HEK293 (cell line): ENCODE data around the gene ATG2A.

Experiments used
- CTCF ChIA-PET: fragments of 350-600 bp; formaldehyde crosslinking; extraction: SDS; loops from one replicate; lab custom pipeline; 2021; ENCODE audit warnings: antibody characterized with exemption; lab: Yijun Ruan, JAX
- POLR2A ChIA-PET: fragments of 300-600 bp; formaldehyde crosslinking; extraction: SDS; loops from one replicate; lab custom pipeline; 2020; ENCODE audit warnings: antibody characterized with exemption, inconsistent platforms; lab: Yijun Ruan, JAX
- H3K27ac ChIP-seq: fragments of 200-500 bp; sonication (Bioruptor generic); 2 replicates; pipeline ENCODE4 v1.5.1; 2014; ENCODE audit warnings: low read depth, low read length, control low read depth, inconsistent platforms; ENCODE audit errors: extremely low read depth
- H3K36me3 ChIP-seq, 2 experiments: fragments of 200-500 bp in 1 of 2; sonication (Bioruptor generic) in 1 of 2; 1 replicate in 1 of 2; 2 replicates in 1 of 2; pipeline ENCODE4 v1.5.1; 2014 to 2017; ENCODE audit warnings: inconsistent platforms in 2 of 2, low read length in 2 of 2; ENCODE audit not compliant: control insufficient read depth in 2 of 2, insufficient read depth in 1 of 2
- H3K4me1 ChIP-seq: fragments of 200-500 bp; sonication (Bioruptor generic); 2 replicates; pipeline ENCODE4 v1.5.1; 2014; ENCODE audit warnings: mild to moderate bottlenecking, low read length, inconsistent platforms; ENCODE audit not compliant: control insufficient read depth, insufficient read depth
- H3K4me3 ChIP-seq: 2 replicates; pipeline ENCODE4 v1.5.1; 2011; ENCODE audit warnings: low read depth, mild to moderate bottlenecking, control low read depth, low read length, moderate library complexity
- H3K9me3 ChIP-seq: fragments of 200-500 bp; sonication (Bioruptor generic); 2 replicates; pipeline ENCODE4 v1.5.1; 2014; ENCODE audit warnings: low read depth, low read length, inconsistent platforms; ENCODE audit not compliant: control insufficient read depth, insufficient read depth
- GLI2 ChIP-seq: fragments of 450-650 bp; formaldehyde crosslinking; IDR thresholded peaks from 2 replicates; pipeline ENCODE4; 2017; ENCODE audit warnings: missing biosample characterization, missing genetic modification characterization, low read depth, borderline replicate concordance
- KLF8 ChIP-seq: fragments of 450-650 bp; formaldehyde crosslinking; IDR thresholded peaks from 2 replicates; pipeline ENCODE4 v1.5.1; 2016; ENCODE audit warnings: missing biosample characterization, missing genetic modification characterization
- MZF1 ChIP-seq: fragments of 450-650 bp; formaldehyde crosslinking; IDR thresholded peaks from 2 replicates; pipeline ENCODE4 v1.5.1; 2017; ENCODE audit warnings: missing biosample characterization, missing genetic modification characterization, borderline replicate concordance
- SCRT2 ChIP-seq: fragments of 450-650 bp; formaldehyde crosslinking; IDR thresholded peaks from 2 replicates; pipeline ENCODE4 v1.5.1; 2016; ENCODE audit warnings: missing biosample characterization, missing genetic modification characterization
- ZFHX2 ChIP-seq: fragments of 450-650 bp; formaldehyde crosslinking; conservative IDR thresholded peaks from 2 replicates; pipeline ENCODE4 v1.5.1; 2016; ENCODE audit warnings: missing biosample characterization, missing genetic modification characterization
- ZFP69B ChIP-seq: fragments of 450-650 bp; formaldehyde crosslinking; IDR thresholded peaks from 2 replicates; pipeline ENCODE4 v1.5.1; 2016; ENCODE audit warnings: missing biosample characterization, missing genetic modification characterization
- ZIC2 ChIP-seq: fragments of 450-650 bp; formaldehyde crosslinking; IDR thresholded peaks from 2 replicates; pipeline ENCODE4 v1.5.1; 2016; ENCODE audit warnings: missing biosample characterization, missing genetic modification characterization
- ZNF138 ChIP-seq: fragments of 450-650 bp; formaldehyde crosslinking; IDR thresholded peaks from 2 replicates; pipeline ENCODE4 v1.5.1; 2016; ENCODE audit warnings: missing biosample characterization, missing genetic modification characterization, borderline replicate concordance
- ZNF155 ChIP-seq: fragments of 450-650 bp; formaldehyde crosslinking; IDR thresholded peaks from 2 replicates; pipeline ENCODE4 v1.5.1; 2016; ENCODE audit warnings: missing biosample characterization, missing genetic modification characterization
- ZNF157 ChIP-seq: fragments of 450-650 bp; formaldehyde crosslinking; IDR thresholded peaks from 2 replicates; pipeline ENCODE4 v1.5.1; 2016; ENCODE audit warnings: missing biosample characterization, missing genetic modification characterization
- ZNF18 ChIP-seq: fragments of 450-650 bp; formaldehyde crosslinking; IDR thresholded peaks from 2 replicates; pipeline ENCODE4 v1.5.1; 2016; ENCODE audit warnings: missing biosample characterization, missing genetic modification characterization
- ZNF23 ChIP-seq: fragments of 450-650 bp; formaldehyde crosslinking; IDR thresholded peaks from 2 replicates; pipeline ENCODE4 v1.5.1; 2016; ENCODE audit warnings: missing biosample characterization, missing genetic modification characterization, borderline replicate concordance
- ZNF621 ChIP-seq: fragments of 450-650 bp; formaldehyde crosslinking; IDR thresholded peaks from 2 replicates; pipeline ENCODE4 v1.5.1; 2017; ENCODE audit warnings: missing biosample characterization, missing genetic modification characterization
- ZNF623 ChIP-seq: fragments of 450-650 bp; formaldehyde crosslinking; IDR thresholded peaks from 2 replicates; pipeline ENCODE4 v1.5.1; 2016; ENCODE audit warnings: missing biosample characterization, missing genetic modification characterization
- ZNF624 ChIP-seq: fragments of 450-650 bp; formaldehyde crosslinking; IDR thresholded peaks from 2 replicates; pipeline ENCODE4 v1.5.1; 2017; ENCODE audit warnings: missing biosample characterization, missing genetic modification characterization
- ZNF654 ChIP-seq: fragments of 450-650 bp; formaldehyde crosslinking; IDR thresholded peaks from 2 replicates; pipeline ENCODE4 v1.5.1; 2016; ENCODE audit warnings: low read depth, missing biosample characterization, missing genetic modification characterization
- ZNF837 ChIP-seq: fragments of 450-650 bp; formaldehyde crosslinking; IDR thresholded peaks from 2 replicates; pipeline ENCODE4 v1.5.1; 2016; ENCODE audit warnings: missing biosample characterization, missing genetic modification characterization
- TF ChIP-seq, protein P1 (sequence below): fragments of 450-650 bp; formaldehyde crosslinking; IDR thresholded peaks from 2 replicates; pipeline ENCODE4 v1.5.1; 2016; ENCODE audit warnings: missing biosample characterization, missing genetic modification characterization
- TF ChIP-seq, protein P2 (sequence below): fragments of 450-650 bp; formaldehyde crosslinking; IDR thresholded peaks from 2 replicates; pipeline ENCODE4 v1.5.1; 2017; ENCODE audit warnings: missing biosample characterization, missing genetic modification characterization

ATG2A gene

GRCh38 chr11:64854157-64854533 is 62.9 kb downstream of the ATG2A start (continued):
- TF ChIP-seq ZNF621 (tag by site-specific recombination): no peak
- TF ChIP-seq, protein P1, sequence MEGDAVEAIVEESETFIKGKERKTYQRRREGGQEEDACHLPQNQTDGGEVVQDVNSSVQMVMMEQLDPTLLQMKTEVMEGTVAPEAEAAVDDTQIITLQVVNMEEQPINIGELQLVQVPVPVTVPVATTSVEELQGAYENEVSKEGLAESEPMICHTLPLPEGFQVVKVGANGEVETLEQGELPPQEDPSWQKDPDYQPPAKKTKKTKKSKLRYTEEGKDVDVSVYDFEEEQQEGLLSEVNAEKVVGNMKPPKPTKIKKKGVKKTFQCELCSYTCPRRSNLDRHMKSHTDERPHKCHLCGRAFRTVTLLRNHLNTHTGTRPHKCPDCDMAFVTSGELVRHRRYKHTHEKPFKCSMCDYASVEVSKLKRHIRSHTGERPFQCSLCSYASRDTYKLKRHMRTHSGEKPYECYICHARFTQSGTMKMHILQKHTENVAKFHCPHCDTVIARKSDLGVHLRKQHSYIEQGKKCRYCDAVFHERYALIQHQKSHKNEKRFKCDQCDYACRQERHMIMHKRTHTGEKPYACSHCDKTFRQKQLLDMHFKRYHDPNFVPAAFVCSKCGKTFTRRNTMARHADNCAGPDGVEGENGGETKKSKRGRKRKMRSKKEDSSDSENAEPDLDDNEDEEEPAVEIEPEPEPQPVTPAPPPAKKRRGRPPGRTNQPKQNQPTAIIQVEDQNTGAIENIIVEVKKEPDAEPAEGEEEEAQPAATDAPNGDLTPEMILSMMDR: no peak
- no peak for TF ChIP-seq ZNF837 (tag by site-specific recombination)
- TF ChIP-seq ZNF18 (tag by site-specific recombination): no peak
- no peak for TF ChIP-seq MZF1 (tag by site-specific recombination)
- TF ChIP-seq, protein P2, sequence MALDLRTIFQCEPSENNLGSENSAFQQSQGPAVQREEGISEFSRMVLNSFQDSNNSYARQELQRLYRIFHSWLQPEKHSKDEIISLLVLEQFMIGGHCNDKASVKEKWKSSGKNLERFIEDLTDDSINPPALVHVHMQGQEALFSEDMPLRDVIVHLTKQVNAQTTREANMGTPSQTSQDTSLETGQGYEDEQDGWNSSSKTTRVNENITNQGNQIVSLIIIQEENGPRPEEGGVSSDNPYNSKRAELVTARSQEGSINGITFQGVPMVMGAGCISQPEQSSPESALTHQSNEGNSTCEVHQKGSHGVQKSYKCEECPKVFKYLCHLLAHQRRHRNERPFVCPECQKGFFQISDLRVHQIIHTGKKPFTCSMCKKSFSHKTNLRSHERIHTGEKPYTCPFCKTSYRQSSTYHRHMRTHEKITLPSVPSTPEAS (tag by site-specific recombination): no peak
- no peak for TF ChIP-seq ZNF623 (tag by site-specific recombination)
- no peak for TF ChIP-seq SCRT2 (tag by site-specific recombination)
- no peak for TF ChIP-seq ZIC2 (tag by site-specific recombination)
- no peak for TF ChIP-seq ZNF654 (tag by site-specific recombination)
- TF ChIP-seq ZFP69B: no peak

DNA sequence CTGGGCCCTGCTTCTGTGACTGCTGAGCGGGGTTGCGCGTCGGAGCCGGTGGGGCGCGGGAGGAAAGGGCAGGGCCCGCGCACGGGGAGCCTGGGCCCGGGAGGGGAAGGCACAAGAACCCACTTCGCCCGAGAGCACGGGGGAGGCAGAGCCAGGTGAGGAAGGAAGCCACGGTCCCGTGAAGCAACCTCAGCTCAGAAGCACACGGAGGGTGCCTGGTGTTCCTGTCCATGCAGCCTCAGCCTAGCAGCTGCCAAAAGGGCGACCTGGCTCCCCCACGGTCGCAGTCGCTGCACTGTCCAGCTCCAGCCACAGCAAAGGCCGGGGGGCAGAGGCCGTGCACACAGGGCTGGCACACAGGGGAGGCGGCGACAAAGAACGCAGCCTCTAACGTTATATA is 63.3 kb downstream of the ATG2A start:
- CTCF ChIA-PET: interaction anchor here (0.6 to 3.2 kb wide), 7 partner anchors 10 to 224 kb away, joined by 3 to 20 read pairs (median 3); partner anchors contain the start of genes BATF2, CDC42BPG and EHD1
- no peaks in the 10 kb centered on the region for H3K4me1 ChIP-seq
- POLR2A ChIA-PET: interaction anchor here (2.7 kb wide), 1 partner anchor 24 kb away, joined by 23 read pairs; the partner anchor contains the start of gene EHD1
- H3K9me3 ChIP-seq: no peaks in the 10 kb centered on the region
- H3K27ac ChIP-seq: no peak overlapping the region
- H3K36me3 ChIP-seq: peaks cover 0 to 24% of the 10 kb centered on the region in 2 experiments; a peak in 1 of 3 replicates
- H3K4me3 ChIP-seq: no peak overlapping the region
- TF ChIP-seq ZNF155: no peak
- no peak for TF ChIP-seq ZNF138 (tag by site-specific recombination)
- TF ChIP-seq KLF8: no peak
- no peak for TF ChIP-seq ZNF157 (tag by site-specific recombination)
- TF ChIP-seq ZNF624 (tag by site-specific recombination): no peak
- no peak for TF ChIP-seq GLI2

DNA sequence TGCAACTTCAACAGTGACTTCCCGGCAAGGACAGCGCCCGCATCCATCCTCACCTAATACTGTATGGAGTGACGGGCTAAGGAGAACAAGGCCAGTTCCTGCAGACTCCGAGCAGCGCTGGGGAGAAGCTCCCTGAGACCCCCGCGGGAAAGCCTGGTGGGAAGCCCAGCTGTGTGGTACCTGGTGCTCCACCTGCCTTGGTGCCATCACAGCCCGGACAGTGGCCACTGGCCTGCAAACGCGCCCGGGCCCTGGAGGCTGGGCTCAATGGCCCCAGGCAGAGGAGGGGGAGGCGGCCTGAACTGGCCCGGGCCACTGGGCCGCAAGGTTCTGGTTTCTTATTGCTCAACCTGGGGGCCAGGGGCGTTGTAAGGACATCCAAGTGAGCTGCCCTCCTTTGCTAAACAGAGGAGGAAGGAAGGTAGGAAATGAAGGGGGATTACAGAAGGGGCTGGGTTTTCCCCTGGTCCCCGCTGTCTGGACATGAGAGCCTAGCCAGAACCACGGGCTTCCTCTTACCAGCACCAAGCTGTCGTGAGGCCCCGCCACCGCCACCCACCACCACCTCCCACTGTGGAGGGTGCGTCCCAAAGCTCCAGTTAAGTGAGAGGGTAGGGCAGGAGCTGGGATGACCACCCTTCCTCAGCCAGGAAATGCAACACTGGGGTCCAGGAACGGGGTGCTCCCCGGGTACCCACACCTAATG is 64.1 kb downstream of the ATG2A start:
- TF ChIP-seq ZFHX2 (tag by site-specific recombination): 0 out of 2 replicates have a peak, but pooled peaks have one; percentile 17
- no peak for TF ChIP-seq ZNF23 (tag by site-specific recombination)
- ChIA-PET CTCF (interaction anchor here (0.6 to 8.0 kb wide), 8 partner anchors 9 to 264 kb away, joined by 3 to 83 read pairs (median 4); partner anchors contain the start of genes CDC42BPG, EHD1 and ZNHIT2), POLR2A (interaction anchor here (0.8 to 1.3 kb wide), 2 partner anchors 9 to 25 kb away, joined by 3 read pairs; no protein-coding TSS in a partner anchor)
- Histone ChIP-seq H3K36me3 (peaks cover 0 to 19% of the 10 kb centered on the region in 2 experiments; a peak in 1 of 3 replicates), H3K9me3 (no peaks in the 10 kb centered on the region), H3K27ac (no peak overlapping the region), H3K4me1 (no peaks in the 10 kb centered on the region), H3K4me3 (no peak overlapping the region)
